Airway epithelial cell (primary cell): ENCODE measurements around the gene RAB41. TPM values are rescaled to one million over a fixed set of nuclear protein-coding genes. Genes with fewer than 3 reads are reported as not detected.

Experiments
- total RNA-seq: library from RNA; depleted of rRNA; stranded (reverse); fragments of >200 nt; gene quantifications from 2 replicates; pipeline ENCODE4 v1.2.3, GENCODE V29; 2015

RAB41 gene
- total RNA-seq = not detected in 2 replicates

DNA sequence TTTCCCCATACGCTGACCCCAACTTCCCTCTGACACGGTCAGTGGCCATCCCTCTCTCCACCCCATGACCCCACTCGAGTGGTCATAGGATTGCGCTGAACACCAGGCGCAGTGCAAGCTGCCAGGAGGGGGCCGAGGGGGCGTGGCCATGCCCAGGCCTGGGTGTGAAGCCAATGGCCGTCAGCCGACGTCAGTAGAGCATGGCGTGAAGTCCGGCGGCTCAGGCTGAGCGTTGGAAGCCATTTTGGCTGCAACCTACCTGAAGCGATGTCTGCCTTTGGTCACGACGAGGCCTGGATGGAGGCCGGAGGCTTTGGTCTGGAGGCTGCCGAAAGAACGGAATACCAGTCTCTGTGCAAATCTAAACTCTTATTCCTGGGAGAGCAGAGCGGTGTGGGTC, at the start of gene RAB41:
TSS of gene RAB41 (plus strand) at position 222 of the 400 bp plus-strand sequence. CDS start at position 268, 46 bp downstream.

DNA sequence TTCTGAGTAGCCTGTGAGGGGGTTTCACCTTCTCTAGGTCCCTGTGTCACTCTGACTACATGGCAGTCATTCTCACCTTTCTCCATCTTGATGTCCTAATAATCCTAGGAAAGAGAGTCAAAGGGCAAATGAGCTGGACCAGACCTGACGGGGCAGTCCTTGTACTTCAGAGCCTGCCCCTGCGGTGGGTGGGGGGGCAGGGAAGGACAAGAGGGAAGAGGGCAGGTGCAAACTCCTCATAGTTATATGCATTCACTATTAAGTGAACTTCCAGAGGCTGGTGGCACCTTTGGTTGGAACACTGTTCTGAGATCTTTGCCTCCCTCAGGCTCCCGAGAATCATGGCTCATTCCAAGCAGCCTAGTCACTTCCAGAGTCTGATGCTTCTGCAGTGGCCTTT, 47.6 kb upstream of the RAB41 start, which contains the start of gene AWAT1:
TSS of gene AWAT1 (plus strand) at position 301 of the 400 bp plus-strand sequence. CDS start at position 342, 41 bp downstream.

GRCh38 chrX:70260104-70260503, 21.9 kb upstream of the RAB41 start, which contains the start of gene P2RY4:
TSS of gene P2RY4 (minus strand) at chrX:70260204. CDS start at chrX:70259624, 580 bp downstream.

DNA sequence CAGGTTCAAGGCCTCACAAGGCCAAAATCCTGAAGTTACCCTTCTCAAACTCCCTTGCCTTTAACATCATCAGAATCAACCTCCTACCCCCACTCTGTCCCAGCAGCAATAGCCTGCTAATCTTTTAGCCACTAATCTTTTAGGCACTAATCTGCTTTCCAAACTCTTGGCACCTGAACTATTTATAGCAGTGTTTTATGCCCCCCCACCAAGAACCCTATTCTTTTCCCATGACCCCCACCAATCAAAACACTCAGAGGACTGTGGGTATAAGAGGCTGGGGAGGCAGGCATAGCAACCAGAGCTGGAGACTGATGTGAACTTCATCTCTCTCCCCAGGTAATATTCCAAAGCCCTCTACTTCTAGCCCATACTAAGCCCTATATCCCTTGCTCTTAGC, 13.9 kb upstream of the RAB41 start, which contains the start of gene ARR3:
TSS of gene ARR3 (plus strand) at position 301 of the 400 bp plus-strand sequence. CDS start 1,052 bp downstream, outside the sequence.

GRCh38 chrX:70289793-70290770, 8.1 kb downstream of the RAB41 start, which contains the start of the genes KIF4A and PDZD11:
TSS of gene KIF4A (plus strand) at chrX:70290104. CDS start at chrX:70290459, 355 bp downstream.
TSS of gene PDZD11 (minus strand) at chrX:70289927. CDS start at chrX:70289341, 586 bp downstream.

Other genes with a start within 250 kb of the RAB41 start
- gene AWAT2, start 232.2 kb upstream of the RAB41 start, total RNA-seq = not detected in 2 replicates
- not detected in 2 replicates for gene OTUD6A, start 219.7 kb upstream of the RAB41 start, total RNA-seq
- gene IGBP1, start 148.7 kb upstream of the RAB41 start, total RNA-seq = 44.7 and 45.2 TPM in 2 replicates
- not detected in 2 replicates for gene DGAT2L6, start 104.7 kb upstream of the RAB41 start, total RNA-seq
- not detected in 2 replicates for gene AWAT1, start 47.5 kb upstream of the RAB41 start, total RNA-seq
- gene P2RY4, start 22.0 kb upstream of the RAB41 start, total RNA-seq = 0.21 TPM in 1 of 2 replicates, not detected in the other
- gene ARR3, start 13.8 kb upstream of the RAB41 start, total RNA-seq = not detected in 2 replicates
- 52.3 and 58.8 TPM in 2 replicates for gene PDZD11, start 7.8 kb downstream of the RAB41 start, total RNA-seq
- gene KIF4A, start 7.9 kb downstream of the RAB41 start, total RNA-seq = 9.3 and 11.4 TPM in 2 replicates
- gene GDPD2, start 141.1 kb downstream of the RAB41 start, total RNA-seq = 0.19 and 0.92 TPM in 2 replicates
- gene DLG3, start 162.7 kb downstream of the RAB41 start, total RNA-seq = 9.5 and 21.0 TPM in 2 replicates